Endothelial cell of hepatic sinusoid (primary cell): ENCODE results near the gene APOBEC3F.
"Not testable (repeated sequence)": the region's sequence is repeated elsewhere in the genome, so short reads cannot be mapped to it uniquely, and the experiment has no call there.

Experiments used
- in situ Hi-C: cut with HindIII; loops from 2 replicates; pipeline ENCODE4 v1.10.0; 2017; ENCODE audit warnings: low sequenced_read_pairs

APOBEC3F gene

GRCh38 chr22:39026509-39027150, 14.0 kb upstream of the APOBEC3F start:
- in situ Hi-C loops, result no loop called here

DNA sequence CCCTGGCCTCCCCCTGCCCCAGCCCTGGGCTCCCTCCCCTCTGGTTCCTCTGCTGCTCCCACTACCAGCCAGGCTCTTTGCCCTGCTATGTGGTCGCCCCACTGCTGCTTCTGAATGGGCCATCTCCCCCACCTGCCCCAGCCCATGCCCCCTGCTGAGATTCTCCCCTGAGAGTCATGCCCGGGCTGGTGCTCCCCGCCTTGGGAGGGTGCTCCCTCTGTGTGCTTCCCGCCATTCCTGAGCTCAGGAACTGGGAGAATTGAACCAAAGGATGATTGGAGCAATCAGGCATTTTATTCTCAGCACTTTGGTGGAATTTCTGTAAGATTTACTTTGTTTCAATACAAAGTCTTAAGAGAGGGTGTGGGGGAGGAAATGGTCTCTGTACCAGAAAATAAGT, 12.9 kb upstream of the APOBEC3F start:
- in situ Hi-C loops, result no loop called here

- in situ Hi-C loops, result no loop called here
Observed at GRCh38 chr22:39028281-39028680, 12.4 kb upstream of the APOBEC3F start.

GRCh38 chr22:39029227-39029626, 11.4 kb upstream of the APOBEC3F start:
- in situ Hi-C loops, result no loop called here

GRCh38 chr22:39030705-39031104, 10.0 kb upstream of the APOBEC3F start:
- in situ Hi-C loops, result no loop called here

- in situ Hi-C loops, result not testable (repeated sequence)
Observed at GRCh38 chr22:39031434-39032295, 9.0 kb upstream of the APOBEC3F start.

GRCh38 chr22:39037071-39037470, 3.6 kb upstream of the APOBEC3F start:
- in situ Hi-C loops, result not testable (repeated sequence)

DNA sequence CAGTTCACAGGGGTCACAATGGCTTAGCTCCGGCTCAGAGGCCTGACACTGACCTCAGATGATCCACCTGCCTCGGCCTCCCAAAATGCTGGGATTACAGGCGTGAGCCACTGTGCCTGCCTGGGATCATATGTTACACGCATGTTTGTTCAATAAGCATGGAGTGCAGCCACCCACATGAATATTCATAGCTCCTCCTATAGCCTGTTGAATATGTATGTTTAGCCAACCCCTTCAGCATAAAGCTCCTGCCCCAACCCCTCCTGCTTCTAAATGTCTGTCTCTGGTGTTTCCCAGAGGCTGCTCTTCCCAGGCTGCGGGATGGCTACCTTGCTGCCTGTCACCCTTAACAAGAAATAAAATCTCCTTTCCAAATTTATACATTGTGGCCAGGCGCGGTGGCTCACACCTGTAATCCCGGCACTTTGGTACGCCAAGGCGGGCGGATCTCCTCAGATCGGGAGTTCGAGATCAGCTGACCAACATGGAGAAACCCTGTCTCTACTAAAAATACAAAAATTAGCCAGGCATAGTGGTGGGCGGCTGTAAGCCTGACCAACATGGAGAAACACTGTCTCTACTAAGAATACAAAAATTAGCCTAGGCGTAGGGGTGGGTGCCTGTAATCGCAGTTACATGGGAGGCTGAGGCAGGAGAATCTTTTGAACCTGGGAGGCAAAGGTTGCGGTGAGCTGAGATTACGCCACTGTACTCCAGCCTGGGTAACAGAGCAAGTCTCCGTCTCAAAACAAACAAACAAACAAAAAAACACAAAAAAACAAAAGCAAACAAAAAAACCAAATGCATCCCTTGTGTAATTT, 1.1 kb upstream of the APOBEC3F start:
- in situ Hi-C loops, result no loop called here

DNA sequence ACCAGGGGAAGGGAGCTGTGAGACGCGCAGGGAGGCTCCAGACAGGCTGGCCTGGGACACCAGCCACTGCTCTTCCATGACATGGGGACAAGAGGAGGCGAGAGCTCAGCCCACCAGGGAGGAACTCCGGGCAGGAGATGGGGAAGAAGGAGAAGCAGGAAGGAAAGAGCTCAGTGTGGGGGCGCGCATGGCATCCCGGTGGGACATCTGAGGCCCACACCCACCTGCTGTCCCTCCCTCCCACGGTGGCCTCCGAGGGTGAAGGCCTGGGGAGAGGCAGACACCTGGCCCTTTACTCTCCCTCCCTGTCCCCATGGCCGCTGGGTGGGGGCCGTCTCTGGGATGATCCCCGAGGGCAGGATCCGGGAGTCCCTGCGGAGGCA, 518 bp upstream of the APOBEC3F start:
- in situ Hi-C loops, result not testable (repeated sequence)

- in situ Hi-C loops, result no loop called here
Observed at GRCh38 chr22:39041908-39042307, 1.2 kb downstream of the APOBEC3F start.

DNA sequence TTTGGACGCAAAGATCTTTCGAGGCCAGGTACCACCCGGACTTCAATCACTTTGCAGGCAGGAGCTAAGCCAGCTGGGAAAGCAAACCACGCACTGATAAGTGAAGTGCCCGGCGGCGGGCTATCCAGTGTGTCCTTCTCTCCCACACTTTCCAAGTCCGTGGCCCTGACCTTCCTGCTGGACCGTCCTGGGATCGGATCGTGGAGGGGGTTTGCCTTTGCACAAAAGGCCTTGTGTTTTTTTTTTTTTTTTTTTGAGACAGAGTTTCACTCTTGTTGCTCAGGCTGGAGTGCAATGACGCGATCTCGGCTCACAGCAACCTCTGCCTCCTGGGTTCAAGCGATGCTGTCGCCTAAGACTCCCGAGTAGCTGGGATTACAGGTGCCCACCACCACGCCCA, 2.4 kb downstream of the APOBEC3F start:
- in situ Hi-C loops, result not testable (repeated sequence)

DNA sequence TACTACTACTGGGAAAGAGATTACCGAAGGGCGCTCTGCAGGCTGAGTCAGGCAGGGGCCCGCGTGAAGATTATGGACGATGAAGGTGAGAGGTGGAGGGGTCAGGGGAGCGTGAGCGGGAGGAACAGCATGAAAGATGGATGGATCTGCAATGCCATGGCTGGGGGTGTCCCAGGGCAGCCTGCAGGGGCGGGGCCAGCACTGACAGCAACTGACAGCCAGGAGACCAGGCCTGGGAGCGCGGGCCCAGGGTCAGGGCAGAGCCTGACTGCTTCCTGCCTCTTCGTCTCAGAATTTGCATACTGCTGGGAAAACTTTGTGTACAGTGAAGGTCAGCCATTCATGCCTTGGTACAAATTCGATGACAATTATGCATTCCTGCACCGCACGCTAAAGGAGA, 4.5 kb downstream of the APOBEC3F start:
- in situ Hi-C loops, result loop anchor here (5.0 kb wide), 1 partner anchor 38 kb away; no protein-coding TSS in a partner anchor

DNA sequence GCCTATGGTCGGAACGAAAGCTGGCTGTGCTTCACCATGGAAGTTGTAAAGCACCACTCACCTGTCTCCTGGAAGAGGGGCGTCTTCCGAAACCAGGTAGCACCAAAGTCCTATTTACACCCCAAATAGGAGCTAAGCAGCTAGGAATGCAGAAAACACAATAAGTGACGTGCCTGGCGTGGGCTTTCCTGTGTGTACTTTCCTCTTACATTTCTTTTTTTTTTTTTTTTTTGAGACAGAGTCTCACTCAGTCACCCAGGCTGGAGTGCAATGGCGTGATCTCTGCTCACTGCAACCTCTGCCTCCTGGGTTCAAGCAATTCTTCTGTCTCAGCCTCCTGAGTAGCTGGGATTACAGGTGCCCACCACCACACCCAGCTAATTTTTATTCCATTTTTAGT, 8.8 kb downstream of the APOBEC3F start:
- in situ Hi-C loops, result loop anchor here (5.0 kb wide), 1 partner anchor 42 kb away; no protein-coding TSS in a partner anchor

GRCh38 chr22:39051844-39052495, 11.3 kb downstream of the APOBEC3F start:
- in situ Hi-C loops, result not testable (repeated sequence)

DNA sequence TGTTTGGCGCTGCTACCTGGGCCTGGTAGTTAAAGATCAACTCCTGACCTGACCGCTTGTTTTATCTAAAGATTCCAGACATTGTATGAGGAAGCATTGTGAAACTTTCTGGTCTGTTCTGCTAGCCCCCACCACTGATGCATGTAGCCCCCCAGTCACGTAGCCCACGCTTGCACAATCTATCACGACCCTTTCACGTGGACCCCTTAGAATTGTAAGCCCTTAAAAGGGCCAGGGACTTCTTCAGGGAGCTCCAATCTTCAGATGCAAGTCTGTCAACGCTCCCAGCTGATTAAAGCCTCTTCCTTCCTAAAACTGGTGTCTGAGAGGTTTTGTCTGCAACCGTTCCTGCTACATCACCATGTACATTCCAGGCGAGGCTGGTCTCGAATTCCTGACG, 15.0 kb downstream of the APOBEC3F start:
- in situ Hi-C loops, result no loop called here

DNA sequence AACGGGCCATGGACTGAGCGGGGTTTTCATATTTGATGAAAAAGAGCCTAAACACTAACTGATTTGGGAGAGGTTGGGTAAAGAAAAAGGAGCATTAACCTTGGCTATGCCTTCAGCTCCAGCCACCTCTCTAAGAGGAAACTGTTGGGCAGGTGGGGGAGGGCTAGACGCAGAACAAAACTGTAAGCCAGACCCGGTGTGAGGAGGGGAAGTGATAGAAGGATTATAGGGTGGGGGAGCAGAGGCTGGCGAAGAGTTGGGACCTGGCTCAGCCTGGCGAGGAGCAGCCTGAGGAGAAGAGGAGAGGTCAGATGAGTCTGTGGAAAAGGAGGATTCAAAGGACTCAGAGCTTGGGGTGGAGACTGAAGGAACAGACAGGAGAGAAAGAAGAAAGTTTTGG, 20.6 kb downstream of the APOBEC3F start:
- in situ Hi-C loops, result not testable (repeated sequence)

GRCh38 chr22:39061951-39062350, 21.3 kb downstream of the APOBEC3F start:
- in situ Hi-C loops, result not testable (repeated sequence)

GRCh38 chr22:39063904-39064303, 23.2 kb downstream of the APOBEC3F start:
- in situ Hi-C loops, result not testable (repeated sequence)

DNA sequence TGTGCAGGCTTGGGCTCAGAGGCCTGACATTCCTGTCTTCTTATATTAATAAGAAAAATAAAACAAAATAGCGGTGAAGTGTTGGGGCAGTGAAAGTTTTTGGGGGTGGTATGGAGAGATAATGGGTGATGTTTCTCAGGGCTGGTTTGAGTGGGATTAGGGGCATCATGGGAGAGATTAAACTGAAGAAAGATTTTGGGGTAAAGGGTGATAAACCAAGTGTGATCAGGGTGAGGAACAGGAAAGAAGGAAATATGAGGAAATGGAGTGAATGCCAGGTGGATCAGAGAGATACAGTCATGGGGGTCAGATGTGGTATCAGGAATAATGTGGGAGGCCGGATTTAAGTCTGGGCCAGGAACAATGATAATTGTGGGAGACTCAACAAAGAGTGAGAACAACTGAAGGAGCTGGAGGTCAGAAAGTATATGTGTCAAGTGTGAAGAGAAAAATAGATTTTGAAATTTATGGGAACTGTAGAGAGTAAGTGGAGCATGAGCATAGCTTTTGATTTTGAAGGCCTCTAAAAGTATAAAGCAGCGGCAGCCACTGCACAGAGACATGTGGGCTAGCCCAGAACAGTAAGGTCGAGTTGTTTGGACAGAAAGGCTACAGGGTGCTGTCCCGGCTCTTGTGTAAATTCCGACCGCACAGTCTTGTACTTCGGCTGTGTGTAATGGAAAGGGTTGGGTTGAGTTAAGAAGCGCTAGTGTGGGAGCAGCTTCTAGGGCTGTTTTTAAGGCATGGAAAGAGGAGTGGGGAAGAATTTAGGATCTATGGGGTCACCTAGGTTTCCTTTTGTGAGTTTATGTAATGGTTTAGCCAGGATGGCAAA, 26.0 kb downstream of the APOBEC3F start:
- in situ Hi-C loops, result not testable (repeated sequence)
